GM12878 (cell line): ENCODE data around the gene SCN4A. TPM values are rescaled to one million over a fixed set of nuclear protein-coding genes. Genes with fewer than 3 reads are reported as not detected.
"Not testable (repeated sequence)": the region's sequence is repeated elsewhere in the genome, so short reads cannot be mapped to it uniquely, and the experiment has no call there.

Source experiments
- ATAC-seq: fragments of 200-7000 bp; cut with Tn5 transposase; 3 replicates; pipeline ENCODE4 v1.9.1; 2020; ENCODE audit warnings: mild to moderate bottlenecking, moderate library complexity
- BruUV-seq: library from RNA; stranded (reverse); fragments of 400-500 nt; replicated peaks from 2 replicates; lab custom pipeline; 2021; lab: Mats Ljungman, UMichigan
- CTCF ChIA-PET: fragments of 300-600 bp; sonication (Branson Sonifier 250); formaldehyde crosslinking; extraction: SDS; loops from one replicate; lab custom pipeline; 2021; ENCODE audit warnings: inconsistent platforms; lab: Yijun Ruan, JAX
- POLR2A ChIA-PET: fragments of 350-600 bp; formaldehyde crosslinking; extraction: SDS; loops from one replicate; lab custom pipeline; 2021; ENCODE audit warnings: inconsistent platforms; lab: Charles Lee
- RAD21 ChIA-PET: fragments of 300-600 bp; sonication (Branson Sonifier 250); formaldehyde crosslinking; loops from one replicate; lab custom pipeline; 2023; ENCODE audit warnings: antibody characterized with exemption; ENCODE audit not compliant: unreplicated experiment; lab: Charles Lee
- SMC1A ChIA-PET: fragments of 300-600 bp; sonication (Branson Sonifier 250); formaldehyde crosslinking; loops from one replicate; lab custom pipeline; 2023; ENCODE audit not compliant: unreplicated experiment, uncharacterized antibody; lab: Charles Lee
- DNase-seq: peaks from one replicate; pipeline ENCODE4 v3.0.0-alpha.2; 2011; ENCODE audit warnings: low read depth, low spot score
- FAIRE-seq: peaks from 3 replicates; lab custom pipeline; 2011; peaks lifted over from hg19 to GRCh38; lab: Jason Lieb, UNC
- H2AFZ ChIP-seq: 2 replicates; pipeline ENCODE4 v1.6.0; 2011; ENCODE audit warnings: low read depth, low read length, control low read depth; ENCODE audit not compliant: control insufficient read depth
- H3K27ac ChIP-seq: 2 replicates; pipeline ENCODE4 v1.5.1; 2011; ENCODE audit warnings: control low read depth; ENCODE audit not compliant: control insufficient read depth, insufficient read depth
- H3K27me3 ChIP-seq, 2 experiments: replicated peaks in 1 of 2; 2 replicates each; pipeline versions ENCODE4 v1.6.0 to v1.6.1; 2011; ENCODE audit warnings: low read length in 1 of 2; ENCODE audit not compliant: control insufficient read depth in 2 of 2, insufficient read depth in 2 of 2
- H3K36me3 ChIP-seq, 2 experiments: 2 replicates each; pipeline ENCODE4 v1.5.1; 2011; ENCODE audit warnings: low read length in 1 of 2; ENCODE audit not compliant: control insufficient read depth in 2 of 2, insufficient read depth in 2 of 2
- H3K4me1 ChIP-seq: 2 replicates; pipeline ENCODE4 v1.6.1; 2011; ENCODE audit warnings: mild to moderate bottlenecking, low read length, moderate library complexity, mixed read lengths; ENCODE audit not compliant: control insufficient read depth, insufficient read depth
- H3K4me2 ChIP-seq: 2 replicates; pipeline ENCODE4 v1.6.0; 2011; ENCODE audit warnings: control low read depth; ENCODE audit not compliant: control insufficient read depth, insufficient read depth
- H3K4me3 ChIP-seq: fragments of 200-600 bp; sonication (generic); 2 replicates; pipeline ENCODE4 v1.5.1; 2016
- H3K79me2 ChIP-seq: 2 replicates; pipeline ENCODE4 v1.6.0; 2011; ENCODE audit warnings: low read length; ENCODE audit not compliant: control insufficient read depth, insufficient read depth
- H3K9ac ChIP-seq: 2 replicates; pipeline ENCODE4 v1.8.0; 2011; ENCODE audit warnings: low read length, control low read depth, mixed read lengths; ENCODE audit not compliant: control insufficient read depth, insufficient read depth
- H3K9me3 ChIP-seq: replicated peaks from 3 replicates; pipeline ENCODE4 v1.5.1; 2011; ENCODE audit warnings: mild to moderate bottlenecking, low read length; ENCODE audit not compliant: control insufficient read depth, insufficient read depth
- H4K20me1 ChIP-seq: 2 replicates; pipeline ENCODE4 v1.6.0; 2011; ENCODE audit not compliant: control insufficient read depth, insufficient read depth
- KLF5 ChIP-seq: fragments of 450-650 bp; IDR thresholded peaks from 2 replicates; pipeline ENCODE4 v1.6.1; 2014; ENCODE audit warnings: mild to moderate bottlenecking; ENCODE audit not compliant: partially characterized antibody
- MEF2B ChIP-seq: fragments of 450-650 bp; IDR thresholded peaks from 2 replicates; pipeline ENCODE4 v1.6.1; 2018; ENCODE audit warnings: mild to moderate bottlenecking, moderate library complexity; ENCODE audit not compliant: partially characterized antibody, poor library complexity, severe bottlenecking
- MYB ChIP-seq: fragments of 150-350 bp; IDR thresholded peaks from 2 replicates; pipeline ENCODE4 v1.6.1; 2014; ENCODE audit warnings: mild to moderate bottlenecking, low read depth, low read length, borderline replicate concordance
- ZBTB4 ChIP-seq: fragments of 450-650 bp; formaldehyde crosslinking; IDR thresholded peaks from 2 replicates; pipeline ENCODE4 v1.4.0; 2022; ENCODE audit warnings: mild to moderate bottlenecking, moderate library complexity
- WGBS: methylation state at CpG from one replicate; pipeline ENCODE4 v1.1.6; 2016; ENCODE audit warnings: low lambda C conversion rate; ENCODE audit not compliant: insufficient replicate concordance, insufficient coverage; ENCODE audit errors: missing lambda C conversion rate; 5-methylcytosine and 5-hydroxymethylcytosine counted together
- in situ Hi-C: fragments of 300-500 bp; cut with MboI; formaldehyde crosslinking; loops from 9 replicates; pipeline ENCODE4 v1.14.3; 2018; ENCODE audit warnings: mixed read lengths
- intact Hi-C: fragments of 100-400 bp; cut with micrococcal nuclease; formaldehyde crosslinking; loops from one replicate; pipeline ENCODE4 v1.14.2; 2022; ENCODE audit not compliant: unreplicated experiment
- polyA plus RNA-seq, 11 experiments: library from polyadenylated mRNA; depleted of rRNA in 4 of 11; unstranded in 6 of 11; stranded (reverse) in 5 of 11; fragments of >200 nt; fragmentation: Nextera tagmentation in 4 of 11; fragmentation: Illumina TruSeq in 1 of 11; extraction: Ambion mirVana in 4 of 11; extraction: Trizol in 1 of 11; gene quantifications; 1 replicate in 1 of 11; 2 replicates in 10 of 11; pipeline versions ENCODE4 v1.2.1 to v1.2.3, GENCODE V29; 2011 to 2016; ENCODE audit warnings: inconsistent platforms in 2 of 11, missing spikeins in 2 of 11, low read depth in 1 of 11
- total RNA-seq, 4 experiments: library from RNA; depleted of rRNA in 3 of 4; stranded (reverse); fragments of >200 nt in 3 of 4; fragmentation: Illumina TruSeq in 1 of 4; extraction: Trizol in 1 of 4; gene quantifications; 2 replicates each; pipeline versions ENCODE4 v1.2.1 to v1.2.3, GENCODE V29; 2013 to 2021

SCN4A gene
- total and polyA plus RNA-seq, 10 of the 15 experiments (the other 5 are each of a cell fraction or from before 2014, with no cell fraction given), result under 0.01 to 0.15 (median 0.07) TPM; not detected in 4

- H2AFZ ChIP-seq, result no peak overlapping the region
- H3K9ac ChIP-seq, result no peak overlapping the region
- intact Hi-C loops (no loop called here), in situ Hi-C loops (no loop called here)
- no peaks in the 10 kb centered on the region for H3K79me2 ChIP-seq
- no peak overlapping the region for H3K4me3 ChIP-seq
- TF ChIP-seq MEF2B, result no peak
- TF ChIP-seq ZBTB4 (CRISPR knock-in tag), result no peak
- no peak for TF ChIP-seq MYB
- TF ChIP-seq KLF5, result no peak
- DNase-seq (no peak), FAIRE-seq (no peak), ATAC-seq (no peak)
- 50% methylated on average over 7 of the region's 7 CpGs for WGBS
- RAD21 ChIA-PET, result interaction anchor here (0.7 kb wide), 1 partner anchor 148 kb away, joined by 3 read pairs; no protein-coding TSS in a partner anchor
- no peak overlapping the region for H3K27ac ChIP-seq
- POLR2A ChIA-PET, result no interaction called here
- H3K9me3 ChIP-seq, result peaks cover 5% of the 10 kb centered on the region; the same call in 2 of the 3 replicates
- H4K20me1 ChIP-seq, result no peaks in the 10 kb centered on the region
- CTCF ChIA-PET, result interaction anchor here (1.1 to 2.3 kb wide), 4 partner anchors 33 to 315 kb away, joined by 4 to 11 read pairs (median 7); partner anchors contain the start of gene CSHL1
- H3K27me3 ChIP-seq, result no peaks in the 10 kb centered on the region
- BruUV-seq, result no TSS peak
- no peaks in the 10 kb centered on the region for H3K4me1 ChIP-seq
- H3K4me2 ChIP-seq, result no peak overlapping the region
- no peaks in the 10 kb centered on the region for H3K36me3 ChIP-seq
- SMC1A ChIA-PET, result no interaction called here
Measured at GRCh38 chr17:63983320-63983719, 10.6 kb upstream of the SCN4A start.

- WGBS, result 50% methylated on average over 2 of the region's 2 CpGs
- CTCF ChIA-PET, result interaction anchor here (0.6 to 1.1 kb wide), 3 partner anchors 35 to 316 kb away, joined by 3 to 4 read pairs (median 3); partner anchors contain the start of gene CSHL1
Measured at GRCh38 chr17:63982641-63983040, 9.9 kb upstream of the SCN4A start.

More at GRCh38 chr17:63982641-63983040, 9.9 kb upstream of the SCN4A start:
- H3K4me3 ChIP-seq, DNase-seq, SMC1A ChIA-PET, H4K20me1 ChIP-seq, intact Hi-C loops, FAIRE-seq, H3K27me3 ChIP-seq, H3K4me1 ChIP-seq, H3K9me3 ChIP-seq, H3K27ac ChIP-seq, H3K9ac ChIP-seq, BruUV-seq, H3K36me3 ChIP-seq, POLR2A ChIA-PET, H2AFZ ChIP-seq, H3K79me2 ChIP-seq, H3K4me2 ChIP-seq, in situ Hi-C loops, ATAC-seq: not testable (repeated sequence)
- RAD21 ChIA-PET, result interaction anchor here (0.7 kb wide), 1 partner anchor 149 kb away, joined by 3 read pairs; no protein-coding TSS in a partner anchor
